ENCODE measurements around the gene HOXD9.
A peak's percentile ranks its signal among the peaks of the same experiment; 100 is the strongest.

DNA sequence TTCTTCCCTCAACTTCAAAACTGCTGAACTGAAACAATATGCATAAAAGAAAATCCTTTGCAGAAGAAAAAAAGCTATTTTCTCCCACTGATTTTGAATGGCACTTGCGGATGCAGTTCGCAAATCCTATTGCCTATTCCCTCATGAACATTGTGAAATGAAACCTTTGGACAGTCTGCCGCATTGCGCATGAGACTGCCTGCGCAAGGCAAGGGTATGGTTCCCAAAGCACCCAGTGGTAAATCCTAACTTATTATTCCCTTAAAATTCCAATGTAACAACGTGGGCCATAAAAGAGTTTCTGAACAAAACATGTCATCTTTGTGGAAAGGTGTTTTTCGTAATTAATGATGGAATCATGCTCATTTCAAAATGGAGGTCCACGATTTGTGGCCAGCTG lies 15.4 kb downstream of the HOXD9 start:
- TF ChIP-seq, protein P1, sequence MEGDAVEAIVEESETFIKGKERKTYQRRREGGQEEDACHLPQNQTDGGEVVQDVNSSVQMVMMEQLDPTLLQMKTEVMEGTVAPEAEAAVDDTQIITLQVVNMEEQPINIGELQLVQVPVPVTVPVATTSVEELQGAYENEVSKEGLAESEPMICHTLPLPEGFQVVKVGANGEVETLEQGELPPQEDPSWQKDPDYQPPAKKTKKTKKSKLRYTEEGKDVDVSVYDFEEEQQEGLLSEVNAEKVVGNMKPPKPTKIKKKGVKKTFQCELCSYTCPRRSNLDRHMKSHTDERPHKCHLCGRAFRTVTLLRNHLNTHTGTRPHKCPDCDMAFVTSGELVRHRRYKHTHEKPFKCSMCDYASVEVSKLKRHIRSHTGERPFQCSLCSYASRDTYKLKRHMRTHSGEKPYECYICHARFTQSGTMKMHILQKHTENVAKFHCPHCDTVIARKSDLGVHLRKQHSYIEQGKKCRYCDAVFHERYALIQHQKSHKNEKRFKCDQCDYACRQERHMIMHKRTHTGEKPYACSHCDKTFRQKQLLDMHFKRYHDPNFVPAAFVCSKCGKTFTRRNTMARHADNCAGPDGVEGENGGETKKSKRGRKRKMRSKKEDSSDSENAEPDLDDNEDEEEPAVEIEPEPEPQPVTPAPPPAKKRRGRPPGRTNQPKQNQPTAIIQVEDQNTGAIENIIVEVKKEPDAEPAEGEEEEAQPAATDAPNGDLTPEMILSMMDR (IDR thresholded peaks at IDR 0.05) = no peak
- peak; percentile 17 to 28 for TF ChIP-seq POLR2A (IDR thresholded peaks at IDR 0.05)
